ENCODE measurements around the gene DDX53. TPM values are rescaled to one million over a fixed set of nuclear protein-coding genes. Genes with fewer than 3 reads are reported as not detected.

The DDX53 gene
- not detected in 2 replicates for total RNA-seq

GRCh38 chrX:22999696-23000223, at the start of gene DDX53:
Gene DDX53 (plus strand): TSS chrX:22999960. CDS start chrX:23000058, 98 bp downstream.

